Measurements from ENCODE around the gene PEX11B.

Gene PEX11B

GRCh38 chr1:145908653-145909052 is 9.9 kb downstream of the PEX11B start:
- DNase-seq (ENCODE audit: extremely low read depth, insufficient read length) = no peak
- TF ChIP-seq CTCF (IDR thresholded peaks at IDR 0.05; ENCODE audit: insufficient read depth, low read length, poor library complexity, severe bottlenecking) = no peak
- Histone ChIP-seq H3K27me3 (replicated peaks; ENCODE audit: control insufficient read depth, insufficient read depth, low read length) (no peaks in the 10 kb centered on the region), H3K36me3 (ENCODE audit: control insufficient read depth, insufficient read depth, low read length) (peaks cover 2% of the 10 kb centered on the region; the same call in 1 of the 2 replicates), H3K4me3 (replicated peaks; ENCODE audit: low read depth, low read length) (no peak overlapping the region)

- Histone ChIP-seq H3K27me3 (replicated peaks; ENCODE audit: control insufficient read depth, insufficient read depth, low read length) (no peaks in the 10 kb centered on the region), H3K4me3 (replicated peaks; ENCODE audit: low read depth, low read length) (no peak overlapping the region), H3K36me3 (ENCODE audit: control insufficient read depth, insufficient read depth, low read length) (peaks cover under 1% of the 10 kb centered on the region; the same call in 1 of the 2 replicates)
- DNase-seq (ENCODE audit: extremely low read depth, insufficient read length) = no peak
- no peak for TF ChIP-seq CTCF (IDR thresholded peaks at IDR 0.05; ENCODE audit: insufficient read depth, low read length, poor library complexity, severe bottlenecking)
These were observed 11.4 kb downstream of the PEX11B start for GRCh38 chr1:145906954-145907753.

GRCh38 chr1:145901312-145902021 is 17.1 kb downstream of the PEX11B start:
- H3K36me3 ChIP-seq (ENCODE audit: control insufficient read depth, insufficient read depth, low read length) = peaks cover 2% of the 10 kb centered on the region

GRCh38 chr1:145898756-145899155 is 19.8 kb downstream of the PEX11B start:
- TF ChIP-seq CTCF (IDR thresholded peaks at IDR 0.05; ENCODE audit: insufficient read depth, low read length, poor library complexity, severe bottlenecking) = no peak
- Histone ChIP-seq H3K27me3 (replicated peaks; ENCODE audit: control insufficient read depth, insufficient read depth, low read length) (no peaks in the 10 kb centered on the region), H3K36me3 (ENCODE audit: control insufficient read depth, insufficient read depth, low read length) (peaks cover 2% of the 10 kb centered on the region), H3K4me3 (replicated peaks; ENCODE audit: low read depth, low read length) (no peak overlapping the region)
- no peak for DNase-seq (ENCODE audit: extremely low read depth, insufficient read length)

More at GRCh38 chr1:145901312-145902021, 17.1 kb downstream of the PEX11B start:
- Histone ChIP-seq H3K4me3 (replicated peaks; ENCODE audit: low read depth, low read length) (no peak overlapping the region), H3K27me3 (replicated peaks; ENCODE audit: control insufficient read depth, insufficient read depth, low read length) (no peaks in the 10 kb centered on the region)
- no peak for TF ChIP-seq CTCF (IDR thresholded peaks at IDR 0.05; ENCODE audit: insufficient read depth, low read length, poor library complexity, severe bottlenecking)
- DNase-seq (ENCODE audit: extremely low read depth, insufficient read length) = no peak

- H3K27me3 ChIP-seq (replicated peaks; ENCODE audit: control insufficient read depth, insufficient read depth, low read length) = no peaks in the 10 kb centered on the region
- no peak overlapping the region for H3K4me3 ChIP-seq (replicated peaks; ENCODE audit: low read depth, low read length)
- no peak for DNase-seq (ENCODE audit: extremely low read depth, insufficient read length)
- peaks cover 2% of the 10 kb centered on the region for H3K36me3 ChIP-seq (ENCODE audit: control insufficient read depth, insufficient read depth, low read length)
- TF ChIP-seq CTCF (IDR thresholded peaks at IDR 0.05; ENCODE audit: insufficient read depth, low read length, poor library complexity, severe bottlenecking) = no peak
These were observed 20.5 kb downstream of the PEX11B start for GRCh38 chr1:145897969-145898368.

Data from GM06990 (cell line).